ENCODE results near the gene GRK4. TPM values are rescaled to one million over a fixed set of nuclear protein-coding genes. Genes with fewer than 3 reads are reported as not detected.
A peak's percentile ranks its signal among the peaks of the same experiment; 100 is the strongest.

Gene GRK4
- total RNA-seq, 1 donor from 2014 or later, result 6.7 TPM

DNA sequence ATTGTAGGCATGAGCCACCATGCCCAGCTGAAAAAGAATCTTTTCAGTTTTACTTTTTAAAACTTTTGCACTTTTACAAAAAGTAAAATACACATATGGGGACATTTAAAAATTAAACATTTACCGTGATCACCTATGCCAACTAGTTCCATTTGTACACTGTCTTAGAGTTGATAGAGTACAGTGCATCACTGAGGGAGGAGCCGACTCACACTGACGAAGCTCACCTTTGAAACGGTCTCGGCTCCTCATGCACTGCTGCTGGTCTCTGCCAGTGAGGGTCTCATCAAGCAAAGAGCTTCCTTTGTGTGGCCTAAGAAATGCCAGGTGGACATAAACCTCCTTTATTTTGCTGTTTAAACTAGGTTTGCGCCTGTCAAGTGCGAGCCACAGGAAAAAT is 50.0 kb downstream of the GRK4 start:
- H4K20me1 ChIP-seq (ENCODE audit: insufficient read depth, low read length), result no peaks in the 10 kb centered on the region
- FAIRE-seq, result no peak
- TF ChIP-seq EZH2 (IDR thresholded peaks at IDR 0.05; ENCODE audit: insufficient read depth, low read length), result no peak
- TF ChIP-seq, protein P1, sequence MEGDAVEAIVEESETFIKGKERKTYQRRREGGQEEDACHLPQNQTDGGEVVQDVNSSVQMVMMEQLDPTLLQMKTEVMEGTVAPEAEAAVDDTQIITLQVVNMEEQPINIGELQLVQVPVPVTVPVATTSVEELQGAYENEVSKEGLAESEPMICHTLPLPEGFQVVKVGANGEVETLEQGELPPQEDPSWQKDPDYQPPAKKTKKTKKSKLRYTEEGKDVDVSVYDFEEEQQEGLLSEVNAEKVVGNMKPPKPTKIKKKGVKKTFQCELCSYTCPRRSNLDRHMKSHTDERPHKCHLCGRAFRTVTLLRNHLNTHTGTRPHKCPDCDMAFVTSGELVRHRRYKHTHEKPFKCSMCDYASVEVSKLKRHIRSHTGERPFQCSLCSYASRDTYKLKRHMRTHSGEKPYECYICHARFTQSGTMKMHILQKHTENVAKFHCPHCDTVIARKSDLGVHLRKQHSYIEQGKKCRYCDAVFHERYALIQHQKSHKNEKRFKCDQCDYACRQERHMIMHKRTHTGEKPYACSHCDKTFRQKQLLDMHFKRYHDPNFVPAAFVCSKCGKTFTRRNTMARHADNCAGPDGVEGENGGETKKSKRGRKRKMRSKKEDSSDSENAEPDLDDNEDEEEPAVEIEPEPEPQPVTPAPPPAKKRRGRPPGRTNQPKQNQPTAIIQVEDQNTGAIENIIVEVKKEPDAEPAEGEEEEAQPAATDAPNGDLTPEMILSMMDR (IDR thresholded peaks at IDR 0.05; ENCODE audit: insufficient read depth, low read depth, low read length), result no peak
- H3K27me3 ChIP-seq (ENCODE audit: insufficient read depth, low read length), result no peaks in the 10 kb centered on the region
- no peak overlapping the region for H3K4me3 Mint-ChIP-seq (ENCODE audit: unreplicated experiment)
- H3K36me3 Mint-ChIP-seq (ENCODE audit: low read depth, unreplicated experiment), result peaks cover 3% of the 10 kb centered on the region
- no peak overlapping the region for H3K27ac ChIP-seq (ENCODE audit: low read depth, low read length)
- no peaks in the 10 kb centered on the region for H3K36me3 ChIP-seq (ENCODE audit: insufficient read depth, low read length)
- no peak overlapping the region for H3K27ac Mint-ChIP-seq (ENCODE audit: unreplicated experiment)
- DNase-seq (ENCODE audit: low read depth), result no peak
- H3K4me1 Mint-ChIP-seq (ENCODE audit: low read depth, unreplicated experiment), result peaks cover 16% of the 10 kb centered on the region
- no peaks in the 10 kb centered on the region for H3K9me3 Mint-ChIP-seq (ENCODE audit: unreplicated experiment)
- no peak overlapping the region for H3K9ac ChIP-seq (ENCODE audit: low read length)
- H3K79me2 ChIP-seq (ENCODE audit: insufficient read depth, low read length), result no peaks in the 10 kb centered on the region
- peaks cover 10% of the 10 kb centered on the region for H3K4me1 ChIP-seq (ENCODE audit: insufficient read depth, low read length)
- no peak overlapping the region for H2AFZ ChIP-seq (ENCODE audit: low read depth, low read length)
- no peak overlapping the region for H3K4me3 ChIP-seq (ENCODE audit: insufficient read depth, low read depth, low read length)
- H3K27me3 Mint-ChIP-seq (ENCODE audit: low read depth, unreplicated experiment), result peaks cover 14% of the 10 kb centered on the region
- H3K9me3 ChIP-seq (ENCODE audit: insufficient read depth, low read depth, low read length), result no peaks in the 10 kb centered on the region
- no peak overlapping the region for H3K4me2 ChIP-seq (ENCODE audit: low read length)

- H3K27me3 ChIP-seq (ENCODE audit: insufficient read depth, low read length), result peaks cover 2% of the 10 kb centered on the region
- H3K9ac ChIP-seq (ENCODE audit: low read length), result no peak overlapping the region
- H3K27ac ChIP-seq (ENCODE audit: low read depth, low read length), result no peak overlapping the region
- H3K4me1 ChIP-seq (ENCODE audit: insufficient read depth, low read length), result peaks cover 10% of the 10 kb centered on the region
- no peaks in the 10 kb centered on the region for H4K20me1 ChIP-seq (ENCODE audit: insufficient read depth, low read length)
- H3K36me3 ChIP-seq (ENCODE audit: insufficient read depth, low read length), result no peaks in the 10 kb centered on the region
- Mint-ChIP-seq H3K4me1 (ENCODE audit: low read depth, unreplicated experiment) (peaks cover 16% of the 10 kb centered on the region), H3K27ac (ENCODE audit: unreplicated experiment) (no peak overlapping the region), H3K9me3 (ENCODE audit: unreplicated experiment) (no peaks in the 10 kb centered on the region), H3K4me3 (ENCODE audit: unreplicated experiment) (no peak overlapping the region), H3K36me3 (ENCODE audit: low read depth, unreplicated experiment) (peaks cover 3% of the 10 kb centered on the region), H3K27me3 (ENCODE audit: low read depth, unreplicated experiment) (peaks cover 16% of the 10 kb centered on the region)
- FAIRE-seq (no peak), DNase-seq (ENCODE audit: low read depth) (no peak)
- no peaks in the 10 kb centered on the region for H3K9me3 ChIP-seq (ENCODE audit: insufficient read depth, low read depth, low read length)
- TF ChIP-seq, protein P1 (IDR thresholded peaks at IDR 0.05; ENCODE audit: insufficient read depth, low read depth, low read length), result no peak
- TF ChIP-seq EZH2 (IDR thresholded peaks at IDR 0.05; ENCODE audit: insufficient read depth, low read length), result no peak
- H3K4me3 ChIP-seq (ENCODE audit: insufficient read depth, low read depth, low read length), result no peak overlapping the region
- no peaks in the 10 kb centered on the region for H3K79me2 ChIP-seq (ENCODE audit: insufficient read depth, low read length)
- H3K4me2 ChIP-seq (ENCODE audit: low read length), result no peak overlapping the region
- H2AFZ ChIP-seq (ENCODE audit: low read depth, low read length), result no peak overlapping the region
Measured at GRCh38 chr4:3013839-3014350, 50.5 kb downstream of the GRK4 start.

DNA sequence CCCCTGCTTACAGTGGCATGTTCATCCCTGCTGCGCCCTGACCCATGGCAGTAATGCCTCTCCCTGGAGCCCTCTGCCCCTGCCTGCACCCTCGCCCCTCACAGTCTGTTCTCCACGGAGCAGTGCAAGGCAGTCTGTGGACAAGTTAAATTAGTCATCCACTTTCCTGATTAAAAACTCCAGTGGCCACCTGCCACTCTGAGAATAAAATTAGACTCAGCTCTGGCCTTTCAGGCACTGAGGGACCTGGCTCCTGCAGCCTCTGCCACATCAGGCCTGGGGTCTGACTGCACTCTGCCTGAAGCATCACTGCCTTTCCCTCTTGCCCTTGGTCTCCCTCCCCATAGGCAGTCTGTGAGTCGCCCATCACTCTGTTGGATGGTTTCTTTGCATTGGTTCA is 53.6 kb downstream of the GRK4 start:
- Mint-ChIP-seq H3K4me3 (ENCODE audit: unreplicated experiment) (no peak overlapping the region), H3K27me3 (ENCODE audit: low read depth, unreplicated experiment) (peaks cover 24% of the 10 kb centered on the region), H3K36me3 (ENCODE audit: low read depth, unreplicated experiment) (peaks cover 2% of the 10 kb centered on the region), H3K4me1 (ENCODE audit: low read depth, unreplicated experiment) (peaks cover 10% of the 10 kb centered on the region), H3K9me3 (ENCODE audit: unreplicated experiment) (peaks cover 2% of the 10 kb centered on the region), H3K27ac (ENCODE audit: unreplicated experiment) (no peak overlapping the region)
- Histone ChIP-seq H3K4me3 (ENCODE audit: insufficient read depth, low read depth, low read length) (no peak overlapping the region), H3K36me3 (ENCODE audit: insufficient read depth, low read length) (no peaks in the 10 kb centered on the region), H3K4me2 (ENCODE audit: low read length) (no peak overlapping the region), H3K27me3 (ENCODE audit: insufficient read depth, low read length) (peaks cover 11% of the 10 kb centered on the region), H3K9me3 (ENCODE audit: insufficient read depth, low read depth, low read length) (no peaks in the 10 kb centered on the region), H2AFZ (ENCODE audit: low read depth, low read length) (no peak overlapping the region), H3K9ac (ENCODE audit: low read length) (no peak overlapping the region), H4K20me1 (ENCODE audit: insufficient read depth, low read length) (no peaks in the 10 kb centered on the region), H3K79me2 (ENCODE audit: insufficient read depth, low read length) (no peaks in the 10 kb centered on the region), H3K27ac (ENCODE audit: low read depth, low read length) (no peak overlapping the region), H3K4me1 (ENCODE audit: insufficient read depth, low read length) (peaks cover 4% of the 10 kb centered on the region)
- no peak for FAIRE-seq
- no peak for TF ChIP-seq EZH2 (IDR thresholded peaks at IDR 0.05; ENCODE audit: insufficient read depth, low read length)
- TF ChIP-seq, protein P1 (IDR thresholded peaks at IDR 0.05; ENCODE audit: insufficient read depth, low read depth, low read length), result no peak
- peak; percentile 14 for DNase-seq (ENCODE audit: low read depth)
